GM18867 (cell line): ENCODE data around the gene PA2G4.
"Not testable (repeated sequence)": the region's sequence is repeated elsewhere in the genome, so short reads cannot be mapped to it uniquely, and the experiment has no call there.

Source experiments
- ATAC-seq: cut with Tn5 transposase; IDR thresholded peaks from one replicate; pipeline ENCODE4 v1.9.1; 2021; ENCODE audit warnings: mild to moderate bottlenecking, moderate library complexity; ENCODE audit not compliant: unreplicated experiment

PA2G4 gene

DNA sequence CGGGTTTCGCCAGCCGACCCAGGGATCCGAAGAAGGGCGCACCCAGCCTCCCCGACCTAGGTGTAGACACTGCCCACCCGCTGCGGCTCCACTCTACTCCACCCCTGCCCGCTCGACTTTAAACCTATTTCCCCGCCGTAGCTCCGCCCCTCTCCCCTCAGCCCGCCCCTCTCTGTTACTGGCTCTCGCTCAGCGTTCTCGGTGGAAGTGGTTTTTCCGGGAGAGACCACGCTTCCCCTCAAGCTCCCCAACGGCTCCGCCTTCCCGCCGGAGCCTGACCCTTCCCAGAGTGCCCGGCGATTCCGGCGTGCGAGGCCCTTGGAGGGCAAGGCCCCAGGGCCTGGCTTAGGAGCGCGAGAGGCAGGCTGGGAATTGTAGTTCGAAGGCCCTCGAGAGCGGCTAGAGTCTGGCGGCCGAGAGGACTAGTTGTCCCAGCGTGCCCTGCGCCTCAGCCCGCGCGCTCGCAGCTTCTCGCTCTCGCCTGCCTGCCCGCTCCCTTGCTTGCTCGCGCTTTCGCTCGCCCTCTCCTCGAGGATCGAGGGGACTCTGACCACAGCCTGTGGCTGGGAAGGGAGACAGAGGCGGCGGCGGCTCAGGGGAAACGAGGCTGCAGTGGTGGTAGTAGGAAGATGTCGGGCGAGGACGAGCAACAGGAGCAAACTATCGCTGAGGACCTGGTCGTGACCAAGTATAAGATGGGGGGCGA lies at the start of gene PA2G4:
Gene PA2G4 (plus strand): TSS at position 451 of the 706 bp plus-strand sequence. CDS start 179 bp downstream, at position 630.
- ATAC-seq = peak; percentile 95

DNA sequence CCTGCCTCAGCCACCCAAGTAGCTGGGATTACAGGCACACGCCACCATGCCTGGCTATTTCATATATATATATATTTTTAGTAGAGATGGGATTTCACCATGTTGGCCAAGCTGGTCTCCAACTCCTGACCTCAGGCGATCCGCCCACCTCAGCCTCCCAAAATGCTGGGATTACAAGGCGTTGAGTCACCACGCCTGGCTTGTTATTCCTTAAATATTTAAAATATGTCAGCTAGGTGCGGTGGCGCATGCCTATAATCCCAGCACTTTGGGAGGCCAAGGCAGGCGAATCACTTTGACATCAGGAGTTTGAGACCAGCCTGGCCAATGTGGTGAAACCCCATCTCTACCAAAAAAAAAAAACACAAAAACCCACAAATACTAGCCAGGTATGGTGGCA lies 44.4 kb upstream of the PA2G4 start:
- not testable (repeated sequence) for ATAC-seq

DNA sequence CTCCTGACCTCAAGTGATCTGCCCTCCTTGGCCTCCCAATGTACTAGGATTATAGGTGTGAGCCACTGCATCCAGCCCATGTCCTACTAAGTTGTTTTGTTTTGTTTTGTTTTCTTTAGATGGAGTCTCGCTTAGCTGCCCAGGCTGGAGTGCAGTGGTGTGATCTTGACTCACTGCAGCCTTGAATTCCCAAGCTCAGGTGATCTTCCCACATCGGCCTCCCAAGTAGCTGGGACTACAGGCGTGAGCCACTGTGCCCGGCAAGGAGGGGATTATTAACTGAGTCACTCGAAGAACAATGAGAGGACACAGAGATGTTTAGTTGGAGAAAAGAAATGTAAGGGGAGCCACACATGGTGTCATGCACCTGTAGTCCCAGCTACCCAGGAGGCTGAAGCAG lies 42.4 kb upstream of the PA2G4 start:
- ATAC-seq = no peak

DNA sequence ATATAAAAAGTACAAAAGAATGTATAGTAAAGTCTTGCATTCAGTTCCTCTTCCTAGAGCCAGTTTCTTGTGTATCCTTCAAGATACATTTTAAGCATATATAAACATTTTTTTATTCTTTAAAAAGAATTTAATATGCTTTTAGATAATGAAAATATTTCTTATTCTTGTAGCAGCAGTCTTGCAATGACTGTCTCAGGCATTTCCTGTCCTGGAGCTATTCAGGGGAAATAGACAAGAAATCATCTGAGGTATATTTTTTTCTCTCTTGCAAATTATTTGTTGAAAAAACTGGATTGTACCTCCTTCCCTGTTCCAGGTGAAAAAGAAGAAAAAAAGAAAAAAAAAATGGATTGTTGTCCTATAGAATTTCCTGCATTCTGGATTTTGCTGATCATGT lies 41.4 kb upstream of the PA2G4 start:
- ATAC-seq = no peak

DNA sequence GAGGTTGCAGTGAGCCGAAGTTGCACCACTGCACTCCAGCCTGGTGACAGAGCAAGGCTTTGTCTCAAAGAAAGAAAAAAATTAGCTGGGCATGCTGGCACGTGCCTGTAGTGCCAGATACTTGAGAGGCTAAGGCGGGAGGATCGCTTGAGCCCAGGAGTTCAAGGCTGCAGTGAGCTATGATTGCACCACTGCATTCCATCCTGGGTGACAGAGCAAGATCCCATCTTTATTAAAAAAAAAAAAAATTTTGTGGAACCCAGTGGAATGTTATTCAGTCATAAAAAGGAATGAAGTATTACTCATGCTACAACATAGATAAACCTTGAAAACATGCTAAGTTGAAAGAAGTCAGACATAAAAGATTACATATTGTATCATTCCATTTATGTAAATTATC lies 32.7 kb upstream of the PA2G4 start:
- ATAC-seq = no peak

DNA sequence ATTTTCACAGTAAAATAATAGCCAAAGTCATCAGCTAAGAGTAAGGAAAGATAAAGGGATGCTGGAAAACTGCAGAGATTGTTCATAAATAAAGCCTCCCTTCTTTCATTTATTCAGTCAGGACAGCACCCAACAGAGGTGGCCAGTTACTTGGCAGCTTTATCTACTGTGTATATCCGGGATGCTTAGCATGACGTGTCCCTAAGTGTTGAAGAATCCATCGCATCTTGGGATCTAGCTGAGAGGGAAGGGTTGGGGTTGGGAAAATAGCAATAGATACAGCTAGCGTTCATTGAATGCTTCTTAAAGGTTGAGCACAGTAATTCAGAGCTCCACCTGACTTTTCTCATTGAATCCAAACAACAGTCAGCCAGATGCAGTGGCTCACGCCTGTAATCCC lies 30.0 kb upstream of the PA2G4 start:
- ATAC-seq = no peak

DNA sequence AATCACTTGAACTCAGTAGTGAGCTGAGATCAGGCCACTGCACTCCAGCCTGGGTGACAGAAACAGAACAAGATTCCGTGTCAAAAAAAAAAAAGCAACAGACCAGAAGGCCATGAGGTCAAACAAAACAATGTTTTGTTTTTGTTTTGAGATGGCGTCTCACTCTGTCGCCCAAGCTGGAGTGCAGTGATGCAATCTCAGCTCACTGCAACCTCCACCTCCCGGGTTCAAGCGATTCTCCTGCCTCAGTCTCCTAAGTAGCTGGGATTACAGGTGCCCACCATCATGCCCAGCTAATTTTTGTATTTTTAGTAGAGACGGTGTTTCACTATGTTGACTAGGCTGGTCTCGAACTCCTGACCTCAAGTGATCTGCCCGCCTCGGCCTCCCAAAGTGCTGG lies 26.4 kb upstream of the PA2G4 start:
- not testable (repeated sequence) for ATAC-seq

DNA sequence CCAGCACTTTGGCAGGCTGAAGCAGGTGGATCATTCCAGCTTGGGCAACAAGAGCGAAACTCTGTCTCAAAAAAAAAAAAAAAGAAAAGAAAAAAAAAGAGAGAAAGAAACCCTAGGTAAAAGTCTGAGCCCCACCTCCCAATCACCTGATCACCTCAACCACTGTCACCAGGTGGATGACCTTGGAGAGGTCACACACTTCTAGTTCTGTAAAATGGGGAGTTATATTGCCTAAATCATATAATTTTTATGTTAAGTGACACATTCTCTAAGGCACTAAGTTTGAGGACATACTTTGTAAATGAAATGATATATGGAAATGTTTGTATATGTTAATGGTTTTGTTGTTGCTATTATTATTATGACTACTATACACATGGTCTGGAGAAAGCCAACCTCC lies 25.9 kb upstream of the PA2G4 start:
- ATAC-seq = no peak

DNA sequence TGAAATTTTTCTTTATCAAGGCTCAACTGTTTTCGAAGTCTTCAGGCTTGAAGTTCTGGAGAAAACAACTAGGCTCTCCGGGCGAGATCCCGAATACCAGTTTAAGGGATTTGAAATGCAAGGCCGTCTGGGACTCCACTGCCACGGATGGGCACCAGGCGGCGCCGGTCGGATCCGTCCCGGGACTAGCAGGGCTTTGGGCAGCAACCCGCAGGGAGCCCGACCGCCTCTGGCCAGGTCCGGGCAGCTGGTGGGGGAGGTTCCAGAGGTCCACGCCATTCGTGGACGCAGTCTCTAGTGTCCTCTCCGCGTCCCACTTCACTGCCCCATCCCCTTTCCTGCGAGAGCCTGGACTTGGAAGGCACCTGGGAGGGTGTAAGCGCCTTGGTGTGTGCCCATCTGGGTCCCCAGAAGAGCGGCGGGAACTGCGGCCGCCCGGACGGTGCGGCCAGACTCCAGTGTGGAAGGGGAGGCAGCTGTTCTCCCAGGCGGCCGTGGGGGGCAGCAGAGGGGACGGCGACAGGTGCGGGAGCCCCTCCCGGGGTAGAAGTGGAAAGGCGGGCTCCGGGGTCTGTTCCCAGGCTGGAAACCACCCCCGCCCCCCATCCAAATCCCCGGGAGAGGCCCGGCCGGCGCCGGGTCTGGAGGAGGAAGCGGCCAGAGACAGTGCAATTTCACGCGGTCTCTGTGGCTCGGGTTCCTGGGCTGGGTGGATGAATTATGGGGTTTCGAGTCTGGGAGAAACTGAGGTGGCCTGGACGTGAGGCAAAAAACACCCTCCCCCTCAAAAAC lies 25.2 kb upstream of the PA2G4 start:
- ATAC-seq = peak; percentile 61

DNA sequence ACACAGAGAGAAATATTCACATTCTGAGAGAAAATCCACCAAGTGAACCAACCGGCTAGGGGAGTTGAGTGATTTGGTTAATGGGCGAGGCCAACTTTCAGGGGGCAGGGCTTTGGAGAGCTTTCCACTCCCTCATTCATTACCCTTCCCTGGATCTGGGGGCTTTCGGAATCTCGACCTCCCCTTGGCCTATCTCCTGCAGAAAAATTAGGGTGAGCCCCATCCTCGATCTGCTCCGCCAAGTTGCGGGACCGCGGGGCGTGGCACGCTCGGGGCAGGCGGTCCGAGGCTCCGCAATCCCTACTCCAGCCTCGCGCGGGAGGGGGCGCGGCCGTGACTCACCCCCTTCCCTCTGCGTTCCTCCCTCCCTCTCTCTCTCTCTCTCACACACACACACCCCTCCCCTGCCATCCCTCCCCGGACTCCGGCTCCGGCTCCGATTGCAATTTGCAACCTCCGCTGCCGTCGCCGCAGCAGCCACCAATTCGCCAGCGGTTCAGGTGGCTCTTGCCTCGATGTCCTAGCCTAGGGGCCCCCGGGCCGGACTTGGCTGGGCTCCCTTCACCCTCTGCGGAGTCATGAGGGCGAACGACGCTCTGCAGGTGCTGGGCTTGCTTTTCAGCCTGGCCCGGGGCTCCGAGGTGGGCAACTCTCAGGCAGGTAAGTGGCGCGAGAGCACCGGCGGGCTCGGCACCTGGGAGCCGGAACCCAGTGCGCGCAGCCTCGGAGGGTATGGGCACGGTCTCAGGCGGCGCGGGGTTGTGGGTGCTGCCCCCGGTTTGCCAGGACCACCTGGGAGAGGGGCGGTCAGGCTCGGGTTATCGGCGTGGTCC lies 24.4 kb upstream of the PA2G4 start, which contains the start of gene ERBB3:
Gene ERBB3 (plus strand): TSS at position 443 of the 833 bp plus-strand sequence. CDS start 136 bp downstream, at position 579.
- peak; percentile 42 for ATAC-seq

DNA sequence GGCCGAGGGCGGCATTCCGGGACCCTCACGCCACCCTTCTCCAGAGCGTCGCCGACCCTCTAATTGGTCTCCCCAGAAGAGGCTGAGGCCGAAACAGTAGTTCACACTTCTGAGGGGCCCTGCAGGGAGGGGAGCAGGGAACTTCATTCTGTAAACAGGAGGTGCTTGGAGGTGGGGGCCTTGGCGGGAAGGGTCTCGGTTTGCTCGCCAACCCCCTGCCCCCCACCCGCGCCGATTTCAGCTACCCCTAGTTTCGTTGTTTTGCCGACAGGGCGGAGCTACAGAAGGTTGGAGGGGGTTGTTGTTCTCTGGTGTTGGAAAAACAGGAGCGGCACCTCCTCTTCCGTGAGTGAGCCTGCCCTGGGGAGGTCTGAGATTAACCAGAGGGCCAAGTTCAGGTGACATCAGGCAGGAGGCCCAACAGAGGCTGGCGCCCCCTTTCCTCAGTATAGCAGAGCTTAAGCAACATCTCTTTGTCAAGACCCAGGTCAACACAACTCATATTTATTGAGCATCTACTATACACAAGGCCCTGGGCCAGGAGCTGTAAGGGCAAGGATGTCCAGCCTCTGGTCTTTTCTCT lies 23.7 kb upstream of the PA2G4 start:
- ATAC-seq = no peak

DNA sequence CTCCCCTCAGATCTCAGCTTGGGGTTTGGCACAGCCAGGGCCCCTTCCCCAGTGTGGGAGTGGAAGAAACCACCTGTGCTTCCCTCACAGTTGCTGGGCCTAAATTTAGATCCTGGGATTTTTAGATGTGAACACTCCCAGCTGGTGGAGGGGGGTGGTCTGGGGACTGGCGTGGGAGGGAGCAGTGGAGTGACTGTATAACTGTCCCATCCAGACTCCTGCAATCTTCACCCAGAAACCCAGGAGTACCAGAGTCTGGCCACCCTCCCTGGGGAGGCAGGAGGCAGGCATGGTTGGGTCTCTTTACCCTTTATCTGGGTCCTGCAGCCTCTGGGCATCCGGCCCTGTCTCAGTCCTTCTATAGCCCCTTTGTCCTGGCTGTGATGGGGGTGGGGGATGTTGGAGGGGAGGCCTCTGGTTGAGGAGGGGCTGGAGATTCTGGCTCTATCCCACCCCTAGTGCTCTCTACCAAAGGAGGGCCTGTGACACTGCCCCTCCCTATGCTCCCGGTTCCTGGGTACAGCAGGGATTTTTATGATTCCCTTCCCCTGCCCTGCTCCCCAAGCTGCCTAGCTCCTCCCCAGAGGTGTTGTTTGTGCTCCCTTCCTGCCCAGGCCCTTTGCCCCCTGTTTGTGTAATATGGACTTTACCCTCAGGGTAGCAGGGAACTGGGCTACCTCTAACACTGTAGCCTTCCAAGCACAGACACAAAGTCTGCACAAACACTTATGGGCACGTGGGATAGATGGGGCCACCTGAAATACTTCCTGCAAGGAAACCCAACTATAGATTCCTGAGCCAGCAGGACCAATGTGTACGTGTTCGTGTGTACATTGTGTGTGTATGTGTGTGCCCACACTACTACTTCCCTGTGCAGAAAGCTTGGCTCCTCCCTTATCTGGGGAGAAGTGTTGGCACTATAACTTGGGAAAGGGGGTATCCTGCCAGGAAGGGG lies 22.7 kb upstream of the PA2G4 start:
- ATAC-seq = no peak

DNA sequence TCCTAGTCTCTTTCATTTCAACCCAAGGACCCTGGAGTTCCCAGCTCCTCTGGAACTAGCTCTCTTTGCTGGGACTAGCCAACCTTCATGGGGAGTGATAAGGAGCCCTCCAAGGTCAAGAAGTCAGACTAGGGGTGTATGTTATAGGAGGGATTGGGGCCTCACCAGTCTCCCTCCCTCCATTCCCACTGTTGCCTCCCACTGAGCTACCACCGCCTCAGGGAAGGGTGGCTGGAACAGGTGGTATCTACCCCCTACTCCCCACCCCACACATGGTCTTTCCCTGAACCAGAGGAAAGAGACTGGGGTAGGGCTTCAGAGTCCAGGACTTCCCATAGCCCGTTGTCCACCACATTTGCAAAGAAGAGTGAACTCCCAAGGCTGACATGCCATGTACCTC lies 22.0 kb upstream of the PA2G4 start:
- ATAC-seq = no peak

DNA sequence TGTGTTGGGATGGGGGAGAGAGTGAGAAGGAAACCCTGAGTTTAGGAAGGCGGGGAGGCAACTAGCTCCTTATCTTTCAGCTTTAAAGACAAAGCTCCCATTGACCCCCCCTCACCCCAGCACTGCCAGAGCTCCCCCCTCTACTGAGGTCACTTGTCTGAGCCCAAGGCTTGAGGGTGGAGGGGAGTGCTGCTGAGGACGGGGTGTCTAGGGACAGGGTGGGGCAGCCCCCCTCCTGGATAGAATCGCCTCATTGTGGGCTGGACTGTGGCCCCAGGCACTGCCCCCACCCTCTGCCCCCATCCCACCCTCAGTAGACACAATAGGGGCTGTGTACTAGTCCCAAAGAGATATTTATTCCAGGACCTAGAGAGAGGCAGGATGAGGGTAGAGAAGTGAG lies 21.4 kb upstream of the PA2G4 start:
- no peak for ATAC-seq

DNA sequence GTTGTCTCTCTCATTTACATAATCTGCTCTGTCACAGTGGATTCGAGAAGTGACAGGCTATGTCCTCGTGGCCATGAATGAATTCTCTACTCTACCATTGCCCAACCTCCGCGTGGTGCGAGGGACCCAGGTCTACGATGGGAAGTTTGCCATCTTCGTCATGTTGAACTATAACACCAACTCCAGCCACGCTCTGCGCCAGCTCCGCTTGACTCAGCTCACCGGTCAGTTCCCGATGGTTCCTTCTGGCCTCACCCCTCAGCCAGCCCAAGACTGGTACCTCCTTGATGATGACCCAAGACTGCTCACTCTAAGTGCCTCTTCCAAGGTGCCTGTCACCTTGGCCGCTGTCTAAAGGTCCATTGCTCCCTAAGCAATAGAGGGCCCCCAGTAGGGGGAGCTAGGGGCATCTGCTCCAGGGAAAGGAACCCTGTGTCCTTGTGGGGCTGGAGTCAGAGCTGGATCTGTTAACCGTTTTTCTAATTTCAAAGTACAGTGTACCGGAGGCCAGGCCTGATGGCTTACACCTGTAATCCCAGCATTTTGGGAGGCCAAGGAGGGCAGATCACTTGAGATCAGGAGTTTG lies 19.3 kb upstream of the PA2G4 start:
- ATAC-seq = no peak

DNA sequence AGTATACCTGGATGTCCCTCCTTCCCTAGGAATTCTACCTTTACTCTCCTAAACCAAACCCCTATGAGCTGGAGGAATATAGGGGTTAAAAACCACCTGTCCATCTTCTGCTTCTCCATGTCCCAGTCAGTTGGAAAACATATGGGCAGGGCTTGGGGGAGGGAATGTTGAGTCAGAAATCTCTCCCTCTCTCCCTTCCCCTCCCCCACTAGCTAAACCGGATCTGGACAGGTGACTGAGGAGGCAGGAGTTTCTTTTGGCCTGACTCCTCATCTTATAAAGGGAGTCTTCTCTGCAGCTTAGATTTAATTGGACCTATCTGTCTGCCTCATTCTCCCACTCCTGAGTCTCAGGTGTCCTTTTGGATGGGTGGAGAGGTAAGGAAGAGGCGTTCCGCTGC lies 18.3 kb upstream of the PA2G4 start:
- ATAC-seq = no peak

DNA sequence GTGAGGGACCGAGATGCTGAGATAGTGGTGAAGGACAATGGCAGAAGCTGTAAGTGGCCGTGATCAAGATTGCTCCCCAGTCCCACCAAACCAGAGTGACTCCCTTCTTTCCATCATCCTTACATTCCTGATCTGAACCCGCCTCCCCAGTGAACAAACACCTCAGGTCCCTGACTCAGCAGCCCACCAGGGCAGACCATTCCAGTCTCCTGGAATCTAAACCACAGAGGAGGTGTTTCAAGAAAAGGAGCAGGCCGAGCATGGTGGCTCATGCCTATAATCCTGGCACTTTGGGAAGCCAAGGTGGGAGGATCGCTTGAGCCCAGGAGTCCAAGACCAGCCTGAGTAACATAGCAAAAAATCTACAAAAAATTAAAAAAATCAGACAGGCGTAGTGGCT lies 17.8 kb upstream of the PA2G4 start:
- ATAC-seq = no peak

DNA sequence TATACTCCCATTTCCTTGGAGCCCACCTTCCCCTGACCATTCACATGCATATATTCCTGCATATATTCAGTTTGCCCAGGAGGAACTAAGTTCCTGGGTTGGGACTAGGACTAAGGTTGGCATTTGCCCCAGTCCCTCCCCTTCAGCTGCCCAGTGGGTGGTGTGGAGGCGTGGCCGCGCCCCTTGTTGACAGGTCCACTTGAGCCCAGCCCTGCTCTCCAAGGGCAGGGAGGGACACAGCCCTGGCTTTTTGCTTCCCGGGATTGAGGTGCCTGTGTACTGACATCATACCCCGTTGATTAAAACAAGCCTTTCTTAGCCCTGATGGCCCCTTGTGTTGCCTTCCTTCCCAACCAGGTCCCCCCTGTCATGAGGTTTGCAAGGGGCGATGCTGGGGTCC lies 17.1 kb upstream of the PA2G4 start:
- no peak for ATAC-seq

DNA sequence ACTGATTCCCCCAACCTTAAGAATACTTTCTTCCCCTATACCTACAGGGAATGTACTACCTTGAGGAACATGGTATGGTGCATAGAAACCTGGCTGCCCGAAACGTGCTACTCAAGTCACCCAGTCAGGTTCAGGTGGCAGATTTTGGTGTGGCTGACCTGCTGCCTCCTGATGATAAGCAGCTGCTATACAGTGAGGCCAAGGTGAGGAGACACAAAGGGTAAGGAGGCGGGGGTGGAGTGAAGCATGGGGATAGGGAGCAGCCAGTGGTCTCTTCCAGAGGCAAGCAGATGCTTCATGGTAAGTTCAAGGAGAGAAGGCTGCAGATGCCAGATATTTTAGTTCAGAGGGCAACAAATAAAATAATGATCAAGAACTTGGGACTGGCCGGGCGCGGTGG lies 6.6 kb upstream of the PA2G4 start:
- ATAC-seq = no peak

DNA sequence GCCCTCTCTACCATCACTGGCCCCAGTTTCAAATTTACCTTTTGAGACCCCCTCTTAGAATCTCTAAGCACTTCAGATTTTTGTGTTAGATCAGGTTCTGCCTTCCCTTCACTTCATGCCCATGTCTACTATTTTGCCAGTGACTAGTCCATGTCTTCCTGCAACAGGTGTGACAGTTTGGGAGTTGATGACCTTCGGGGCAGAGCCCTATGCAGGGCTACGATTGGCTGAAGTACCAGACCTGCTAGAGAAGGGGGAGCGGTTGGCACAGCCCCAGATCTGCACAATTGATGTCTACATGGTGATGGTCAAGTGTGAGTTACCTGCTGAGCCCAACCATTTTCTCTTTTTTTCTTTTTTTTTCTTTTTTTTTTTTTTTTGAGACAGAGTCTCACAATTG lies 5.8 kb upstream of the PA2G4 start:
- ATAC-seq = no peak
